IMR-90 (cell line): Measurements from ENCODE around the gene HPS6. TPM values are rescaled to one million over a fixed set of nuclear protein-coding genes. Genes with fewer than 3 reads are reported as not detected.
A peak's percentile ranks its signal among the peaks of the same experiment; 100 is the strongest.

ENCODE experiments used
- ATAC-seq: fragments of 200-7000 bp; cut with Tn5 transposase; 2 replicates; pipeline ENCODE4 v1.9.1; 2020; ENCODE audit warnings: low read depth, mild to moderate bottlenecking, moderate library complexity
- BruUV-seq: library from RNA; stranded (reverse); fragments of 400-500 nt; replicated peaks from 2 replicates; lab custom pipeline; 2021; lab: Mats Ljungman, UMichigan
- CTCF ChIA-PET: fragments of 300-600 bp; formaldehyde crosslinking; extraction: SDS; loops from one replicate; lab custom pipeline; 2021; ENCODE audit warnings: antibody characterized with exemption; lab: Yijun Ruan, JAX
- POLR2A ChIA-PET: fragments of 300-600 bp; sonication (Branson Sonifier 250); formaldehyde crosslinking; loops from one replicate; lab custom pipeline; 2022; ENCODE audit warnings: antibody characterized with exemption; ENCODE audit not compliant: unreplicated experiment; lab: Charles Lee
- DNase-seq: peaks from one replicate; pipeline ENCODE4 v3.0.0; 2013
- H2AFZ ChIP-seq: replicated peaks from 2 replicates; pipeline ENCODE3; 2013; ENCODE audit warnings: low read length, mild to moderate bottlenecking; ENCODE audit not compliant: poor library complexity
- H2AK5ac ChIP-seq: 2 replicates; pipeline ENCODE4 v1.6.1; 2013; ENCODE audit warnings: low read depth, low read length, inconsistent platforms
- H2AK9ac ChIP-seq: replicated peaks from 2 replicates; pipeline ENCODE3; 2013; ENCODE audit warnings: mild to moderate bottlenecking, low read depth, low read length, moderate library complexity; ENCODE audit not compliant: poor library complexity
- H2BK120ac ChIP-seq: 2 replicates; pipeline ENCODE4 v1.6.1; 2013; ENCODE audit warnings: low read depth, low read length, inconsistent platforms
- H2BK15ac ChIP-seq: 3 replicates; pipeline ENCODE4 v1.6.1; 2013; ENCODE audit warnings: low read depth, low read length, inconsistent platforms
- H2BK20ac ChIP-seq: 2 replicates; pipeline ENCODE4 v1.6.1; 2013; ENCODE audit warnings: low read depth, mild to moderate bottlenecking, inconsistent platforms, low read length, moderate library complexity
- H2BK5ac ChIP-seq: 2 replicates; pipeline ENCODE4 v1.6.1; 2013; ENCODE audit warnings: mild to moderate bottlenecking, low read depth, low read length, inconsistent platforms; ENCODE audit not compliant: poor library complexity, severe bottlenecking
- H3K14ac ChIP-seq: replicated peaks from 2 replicates; pipeline ENCODE4 v1.6.1; 2013; ENCODE audit warnings: low read depth, low read length, inconsistent platforms
- H3K18ac ChIP-seq: 2 replicates; pipeline ENCODE4 v1.6.1; 2013; ENCODE audit warnings: low read depth, low read length, control low read depth
- H3K23ac ChIP-seq: 2 replicates; pipeline ENCODE4 v1.6.1; 2013; ENCODE audit warnings: low read depth, low read length, inconsistent platforms
- H3K27ac ChIP-seq: 2 replicates; pipeline ENCODE4 v1.5.1; 2013; ENCODE audit warnings: mild to moderate bottlenecking, control low read depth, low read length; ENCODE audit not compliant: insufficient read depth
- H3K27me3 ChIP-seq: 2 replicates; pipeline ENCODE4 v1.6.1; 2013; ENCODE audit warnings: low read length; ENCODE audit not compliant: control insufficient read depth, insufficient read depth
- H3K36me3 ChIP-seq: 2 replicates; pipeline ENCODE4 v1.6.1; 2013; ENCODE audit warnings: low read length, mixed read lengths; ENCODE audit not compliant: control insufficient read depth, insufficient read depth
- H3K4ac ChIP-seq: 2 replicates; pipeline ENCODE4 v1.6.1; 2013; ENCODE audit warnings: low read depth, low read length, inconsistent platforms
- H3K4me1 ChIP-seq: 2 replicates; pipeline ENCODE4 v1.6.1; 2013; ENCODE audit warnings: low read length, mixed read lengths; ENCODE audit not compliant: control insufficient read depth, insufficient read depth
- H3K4me2 ChIP-seq: 2 replicates; pipeline ENCODE4 v1.6.1; 2013; ENCODE audit warnings: low read depth, mild to moderate bottlenecking, control low read depth, low read length, moderate library complexity
- H3K4me3 ChIP-seq: 2 replicates; pipeline ENCODE4 v1.5.1; 2013; ENCODE audit warnings: low read depth, mild to moderate bottlenecking, control low read depth, low read length, moderate library complexity; ENCODE audit not compliant: insufficient read depth
- H3K56ac ChIP-seq: 2 replicates; pipeline ENCODE4 v1.6.1; 2013; ENCODE audit warnings: low read length, inconsistent platforms; ENCODE audit not compliant: insufficient read depth; ENCODE audit errors: extremely low read depth
- H3K79me1 ChIP-seq, 2 experiments: 2 replicates each; pipeline ENCODE4 v1.6.1; 2013; ENCODE audit warnings: low read length in 2 of 2, inconsistent platforms in 1 of 2, low read depth in 1 of 2
- H3K9ac ChIP-seq: 2 replicates; pipeline ENCODE4 v1.6.1; 2013; ENCODE audit warnings: low read depth, low read length, control low read depth
- H3K9me1 ChIP-seq: 2 replicates; pipeline ENCODE4 v1.6.1; 2013; ENCODE audit warnings: low read length, inconsistent platforms; ENCODE audit not compliant: insufficient read depth
- H3K9me3 ChIP-seq: 2 replicates; pipeline ENCODE4 v1.6.1; 2013; ENCODE audit warnings: low read length; ENCODE audit not compliant: control insufficient read depth, insufficient read depth
- H4K20me1 ChIP-seq: 2 replicates; pipeline ENCODE4 v1.6.1; 2013; ENCODE audit warnings: low read length, inconsistent platforms; ENCODE audit not compliant: insufficient read depth
- H4K5ac ChIP-seq: 2 replicates; pipeline ENCODE4 v1.6.1; 2013; ENCODE audit warnings: mild to moderate bottlenecking, low read depth, low read length, control low read depth
- H4K8ac ChIP-seq, 2 experiments: 2 replicates each; pipeline ENCODE4 v1.6.1; 2013; ENCODE audit warnings: low read depth in 2 of 2, low read length in 2 of 2, control low read depth in 1 of 2, inconsistent platforms in 1 of 2
- H4K91ac ChIP-seq: 2 replicates; pipeline ENCODE4 v1.6.1; 2013; ENCODE audit warnings: low read depth, low read length, inconsistent platforms; ENCODE audit not compliant: insufficient read depth
- CTCF ChIP-seq: conservative IDR thresholded peaks from 2 replicates; pipeline ENCODE4 v1.5.1; 2012; ENCODE audit warnings: mild to moderate bottlenecking, low read depth, low read length, improper control_type of control experiment
- MAFK ChIP-seq: IDR thresholded peaks from 2 replicates; pipeline ENCODE4 v1.6.1; 2012; ENCODE audit warnings: low read depth, low read length, improper control_type of control experiment
- RAD21 ChIP-seq: IDR thresholded peaks from 2 replicates; pipeline ENCODE4 v1.6.1; 2012; ENCODE audit warnings: low read length, improper control_type of control experiment
- SMC3 ChIP-seq: fragments of 150-350 bp; IDR thresholded peaks from 2 replicates; pipeline ENCODE4 v1.6.1; 2016; ENCODE audit warnings: low read depth, mild to moderate bottlenecking, antibody characterized with exemption, low read length, moderate library complexity
- WGBS, 2 experiments: methylation state at CpG; one replicate each; pipeline versions ENCODE4 v1.1.5 to v1.1.7; 2013; ENCODE audit warnings: missing lambda C conversion rate in 2 of 2; ENCODE audit not compliant: insufficient read length in 1 of 2; ENCODE audit errors: extremely low coverage in 2 of 2; 5-methylcytosine and 5-hydroxymethylcytosine counted together
- dilution Hi-C: fragments of 300-500 bp; cut with HindIII; formaldehyde crosslinking; loops from one replicate; pipeline ENCODE4 v1.14.3; 2018; ENCODE audit warnings: low sequenced_read_pairs; ENCODE audit not compliant: unreplicated experiment
- in situ Hi-C: fragments of 300-500 bp; cut with MboI; formaldehyde crosslinking; loops from 3 replicates; pipeline ENCODE4 v1.14.3; 2019; ENCODE audit warnings: low sequenced_read_pairs, inconsistent platforms, mixed read lengths
- intact Hi-C: fragments of 100-400 bp; cut with micrococcal nuclease; formaldehyde crosslinking; loops from 2 replicates; pipeline ENCODE4 v1.10.0; 2022
- polyA plus RNA-seq, 3 experiments: library from polyadenylated mRNA; depleted of rRNA; stranded (reverse); fragments of >200 nt; gene quantifications; 2 replicates each; pipeline ENCODE4 v1.2.3, GENCODE V29; 2012; ENCODE audit warnings: low replicate concordance in 1 of 3
- total RNA-seq: library from RNA; depleted of rRNA; stranded (reverse); fragments of >200 nt; gene quantifications from 2 replicates; pipeline ENCODE4 v1.2.3, GENCODE V29; 2012

The HPS6 gene
- total and polyA plus RNA-seq, 2 of the 4 experiments (the other 2 are of a cell fraction) = 10.5 to 23.1 TPM

DNA sequence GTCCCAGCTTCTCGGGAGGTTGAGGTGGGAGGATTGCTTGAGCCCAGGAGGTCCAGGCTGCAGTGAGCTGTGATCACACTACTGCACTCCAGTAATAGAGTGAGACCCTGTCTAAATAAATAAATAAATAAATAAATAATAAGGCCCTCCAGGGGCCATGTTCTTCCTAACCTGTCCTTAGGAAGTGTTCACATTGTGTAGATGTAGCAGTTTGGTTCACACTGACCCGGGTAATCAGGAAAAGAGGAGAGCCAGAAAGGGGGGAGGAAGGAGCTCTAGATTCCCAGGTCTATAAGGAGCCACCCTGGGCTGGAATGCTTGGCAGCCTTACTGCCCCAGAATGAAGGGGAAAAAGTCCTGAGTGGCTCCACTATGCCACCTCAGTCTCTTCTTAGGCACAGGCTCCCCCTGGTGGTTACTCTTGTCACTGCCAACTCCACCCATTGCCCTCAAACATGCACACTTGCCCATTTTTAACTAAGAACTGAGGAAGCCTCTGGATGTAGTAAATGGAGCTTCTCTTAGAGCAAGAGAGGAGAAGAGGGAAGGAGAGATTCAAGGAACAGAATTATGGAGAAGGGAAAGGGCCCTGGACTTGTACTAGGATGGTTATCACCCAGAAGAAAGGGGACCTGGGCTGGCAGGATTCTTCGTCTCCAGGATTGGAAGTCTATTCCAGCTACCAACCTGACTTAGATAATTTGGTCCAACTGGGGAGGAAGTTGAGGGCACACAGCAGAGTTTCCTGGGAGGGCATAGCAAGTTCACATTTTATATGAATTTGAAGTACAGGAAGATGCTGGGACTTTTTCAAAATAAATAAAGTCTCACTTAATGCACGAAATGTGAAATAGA is 7.8 kb downstream of the HPS6 start:
- Histone ChIP-seq H2BK5ac (no peak overlapping the region), H2AK5ac (0 out of 2 replicates have a peak overlapping the region, but pooled peaks have one; percentile 12), H3K9me3 (no peaks in the 10 kb centered on the region), H4K5ac (no peak overlapping the region), H3K4me2 (no peak overlapping the region), H2AK9ac (peak overlapping the region; percentile 77), H3K27ac (no peak overlapping the region), H3K56ac (no peak overlapping the region), H2BK15ac (no peak overlapping the region), H2BK120ac (no peak overlapping the region), H3K9me1 (peaks cover 10% of the 10 kb centered on the region), H2AFZ (peak overlapping the region; percentile 47), H3K18ac (no peak overlapping the region), H3K27me3 (no peaks in the 10 kb centered on the region), H3K4me3 (no peak overlapping the region), H3K14ac (no peak overlapping the region), H3K4ac (no peak overlapping the region), H2BK20ac (no peak overlapping the region), H3K36me3 (peaks cover 12% of the 10 kb centered on the region; the same call in 1 of the 2 replicates), H3K4me1 (no peaks in the 10 kb centered on the region), H4K91ac (no peak overlapping the region), H3K79me1 (peaks cover 18 to 24% of the 10 kb centered on the region in 2 experiments), H3K23ac (no peak overlapping the region), H4K20me1 (peaks cover 17% of the 10 kb centered on the region; the same call in 1 of the 2 replicates), H4K8ac (no peak overlapping the region), H3K9ac (no peak overlapping the region)
- CTCF ChIA-PET = interaction anchor here (0.6 to 1.9 kb wide), 8 partner anchors 11 to 237 kb away, joined by 3 to 6 read pairs (median 4); no protein-coding TSS in a partner anchor
- WGBS, 2 experiments = 25% methylated on average over 1 of the region's 4 CpGs; no CpG with 5 or more reads in 1 of the 2 experiments
- BruUV-seq = no TSS peak
- POLR2A ChIA-PET = interaction anchor here (0.6 kb wide), 1 partner anchor 232 kb away, joined by 3 read pairs; no protein-coding TSS in a partner anchor
- intact Hi-C loops (loop anchor here (1.0 to 2.0 kb wide), 4 partner anchors 32 to 233 kb away; no protein-coding TSS in a partner anchor), in situ Hi-C loops (no loop called here), dilution Hi-C loops (no loop called here)
- TF ChIP-seq CTCF (peak; percentile 90), SMC3 (peak; percentile 83), MAFK (no peak), RAD21 (peak; percentile 88)
- DNase-seq (peak; percentile 73), ATAC-seq (peak; percentile 99)
